AG08395 (cell line): ENCODE measurements around the gene TEKTIP1.
A peak's percentile ranks its signal among the peaks of the same experiment; 100 is the strongest.

Experiments
- DNase-seq: peaks from one replicate; pipeline ENCODE4 v3.0.0; 2012; ENCODE audit warnings: mixed read lengths, low spot score

TEKTIP1 gene

GRCh38 chr19:3537438-3538240 is 1.3 kb upstream of the TEKTIP1 start:
- DNase-seq = no peak

GRCh38 chr19:3538258-3538929 is 580 bp upstream of the TEKTIP1 start:
- DNase-seq = no peak

GRCh38 chr19:3539756-3540118 is 763 bp downstream of the TEKTIP1 start:
- DNase-seq = no peak

- no peak for DNase-seq
These were observed 4.4 kb downstream of the TEKTIP1 start for GRCh38 chr19:3543150-3544057.

- no peak for DNase-seq
These were observed 5.0 kb downstream of the TEKTIP1 start for GRCh38 chr19:3544058-3544376.

GRCh38 chr19:3544742-3545668 is 6.0 kb downstream of the TEKTIP1 start:
- DNase-seq = peak; percentile 84

- DNase-seq = no peak
These were observed 6.7 kb downstream of the TEKTIP1 start for GRCh38 chr19:3545669-3546034.

- DNase-seq = no peak
These were observed 7.1 kb downstream of the TEKTIP1 start for GRCh38 chr19:3546119-3546518.

- DNase-seq = peak; percentile 56
These were observed 8.3 kb downstream of the TEKTIP1 start for GRCh38 chr19:3547301-3547731.

GRCh38 chr19:3547767-3548282 is 8.9 kb downstream of the TEKTIP1 start:
- DNase-seq = no peak

GRCh38 chr19:3548606-3549005 is 9.6 kb downstream of the TEKTIP1 start:
- DNase-seq = no peak

GRCh38 chr19:3549816-3550215 is 10.8 kb downstream of the TEKTIP1 start:
- DNase-seq = no peak

GRCh38 chr19:3550947-3551791 is 12.2 kb downstream of the TEKTIP1 start:
- DNase-seq = no peak

GRCh38 chr19:3551792-3552095 is 12.8 kb downstream of the TEKTIP1 start:
- DNase-seq = no peak

GRCh38 chr19:3554254-3555083 is 15.5 kb downstream of the TEKTIP1 start:
- DNase-seq = no peak

- DNase-seq = no peak
These were observed 16.9 kb downstream of the TEKTIP1 start for GRCh38 chr19:3555653-3556422.

- DNase-seq = no peak
These were observed 17.5 kb downstream of the TEKTIP1 start for GRCh38 chr19:3556423-3556977.

- DNase-seq = peak; percentile 65
These were observed 18.0 kb downstream of the TEKTIP1 start for GRCh38 chr19:3556978-3557460.
